GM18868 (cell line): ENCODE results near the gene TRAPPC1.

Experiments used
- ATAC-seq: cut with Tn5 transposase; IDR thresholded peaks from one replicate; pipeline ENCODE4 v1.9.1; 2021; ENCODE audit warnings: mild to moderate bottlenecking, moderate library complexity; ENCODE audit not compliant: unreplicated experiment

The TRAPPC1 gene

GRCh38 chr17:7943291-7943690 lies 11.5 kb upstream of the TRAPPC1 start:
- no peak for ATAC-seq

- ATAC-seq: no peak
Measured at GRCh38 chr17:7940743-7941142, 9.0 kb upstream of the TRAPPC1 start.

- ATAC-seq: no peak
Measured at GRCh38 chr17:7940034-7940433, 8.3 kb upstream of the TRAPPC1 start.

- no peak for ATAC-seq
Measured at GRCh38 chr17:7935859-7936258, 4.1 kb upstream of the TRAPPC1 start.

- ATAC-seq: no peak
Measured at GRCh38 chr17:7932949-7933348, 1.2 kb upstream of the TRAPPC1 start.

- ATAC-seq: peak; percentile 14
Measured at GRCh38 chr17:7932483-7932891, 741 bp upstream of the TRAPPC1 start.

- no peak for ATAC-seq
Measured at GRCh38 chr17:7930841-7931631, 710 bp downstream of the TRAPPC1 start.

GRCh38 chr17:7929158-7930023 lies 2.4 kb downstream of the TRAPPC1 start, which contains the start of gene KCNAB3:
Gene KCNAB3 (minus strand): TSS chr17:7929856. CDS start chr17:7929435, 421 bp downstream.
- no peak for ATAC-seq

- no peak for ATAC-seq
Measured at GRCh38 chr17:7927596-7927995, 4.2 kb downstream of the TRAPPC1 start.

GRCh38 chr17:7922845-7923628 lies 8.7 kb downstream of the TRAPPC1 start:
- ATAC-seq: no peak

GRCh38 chr17:7922269-7922844 lies 9.4 kb downstream of the TRAPPC1 start:
- ATAC-seq: no peak

- ATAC-seq: no peak
Measured at GRCh38 chr17:7916808-7917207, 14.9 kb downstream of the TRAPPC1 start.

GRCh38 chr17:7916385-7916682 lies 15.4 kb downstream of the TRAPPC1 start:
- ATAC-seq: no peak

- ATAC-seq: peak; percentile 74
Measured at GRCh38 chr17:7915611-7916384, 15.9 kb downstream of the TRAPPC1 start, which contains the start of gene RNF227. Gene RNF227 (minus strand): TSS chr17:7916289. CDS start chr17:7916195, 94 bp downstream.

GRCh38 chr17:7915179-7915610 lies 16.6 kb downstream of the TRAPPC1 start:
- no peak for ATAC-seq

- ATAC-seq: no peak
Measured at GRCh38 chr17:7912927-7913524, 18.7 kb downstream of the TRAPPC1 start.

- no peak for ATAC-seq
Measured at GRCh38 chr17:7911116-7911515, 20.6 kb downstream of the TRAPPC1 start.

GRCh38 chr17:7910711-7911110 lies 21.0 kb downstream of the TRAPPC1 start:
- ATAC-seq: no peak

GRCh38 chr17:7910281-7910680 lies 21.5 kb downstream of the TRAPPC1 start:
- no peak for ATAC-seq

GRCh38 chr17:7909089-7909488 lies 22.7 kb downstream of the TRAPPC1 start:
- no peak for ATAC-seq
